Suppressor macrophage treated with lipopolysaccharide for 4 hours (primary cell): ENCODE data around the gene BICD1.
"Not testable (repeated sequence)": the region's sequence is repeated elsewhere in the genome, so short reads cannot be mapped to it uniquely, and the experiment has no call there.

ENCODE experiments used
- DNase-seq: peaks from one replicate; pipeline ENCODE4 v3.0.0-alpha.2; 2020

BICD1 gene

GRCh38 chr12:32146074-32146873 lies 39.6 kb downstream of the BICD1 start:
- no peak for DNase-seq

- no peak for DNase-seq
These were observed 41.7 kb downstream of the BICD1 start for GRCh38 chr12:32148372-32148771.

- no peak for DNase-seq
These were observed 42.8 kb downstream of the BICD1 start for GRCh38 chr12:32149489-32149888.

GRCh38 chr12:32151086-32151485 lies 44.4 kb downstream of the BICD1 start:
- DNase-seq: no peak

- no peak for DNase-seq
These were observed 44.9 kb downstream of the BICD1 start for GRCh38 chr12:32151552-32151951.

- no peak for DNase-seq
These were observed 48.4 kb downstream of the BICD1 start for GRCh38 chr12:32155041-32155440.

- no peak for DNase-seq
These were observed 49.4 kb downstream of the BICD1 start for GRCh38 chr12:32155961-32156529.

GRCh38 chr12:32158525-32158924 lies 51.9 kb downstream of the BICD1 start:
- no peak for DNase-seq

GRCh38 chr12:32159381-32159780 lies 52.7 kb downstream of the BICD1 start:
- DNase-seq: no peak

GRCh38 chr12:32159925-32160324 lies 53.3 kb downstream of the BICD1 start:
- DNase-seq: no peak

- DNase-seq: no peak
These were observed 54.4 kb downstream of the BICD1 start for GRCh38 chr12:32161058-32161457.

- DNase-seq: peak; percentile 8
These were observed 56.9 kb downstream of the BICD1 start for GRCh38 chr12:32163596-32163995.

GRCh38 chr12:32166510-32166909 lies 59.9 kb downstream of the BICD1 start:
- DNase-seq: no peak

- no peak for DNase-seq
These were observed 63.9 kb downstream of the BICD1 start for GRCh38 chr12:32170437-32170998.

GRCh38 chr12:32171211-32171610 lies 64.6 kb downstream of the BICD1 start:
- DNase-seq: no peak

GRCh38 chr12:32176606-32177005 lies 70.0 kb downstream of the BICD1 start:
- no peak for DNase-seq

GRCh38 chr12:32178341-32179010 lies 71.8 kb downstream of the BICD1 start:
- DNase-seq: no peak

GRCh38 chr12:32179011-32179395 lies 72.4 kb downstream of the BICD1 start:
- no peak for DNase-seq

GRCh38 chr12:32181498-32182175 lies 75.0 kb downstream of the BICD1 start:
- DNase-seq: no peak

GRCh38 chr12:32183650-32184049 lies 77.0 kb downstream of the BICD1 start:
- DNase-seq: no peak

GRCh38 chr12:32187127-32187526 lies 80.5 kb downstream of the BICD1 start:
- DNase-seq: not testable (repeated sequence)

GRCh38 chr12:32191445-32191844 lies 84.8 kb downstream of the BICD1 start:
- no peak for DNase-seq
